HepG2 (cell line): ENCODE measurements around the gene PFKP. TPM values are rescaled to one million over a fixed set of nuclear protein-coding genes. Genes with fewer than 3 reads are reported as not detected.

Experiments
- ATAC-seq: fragments of 200-7000 bp; cut with Tn5 transposase; 3 replicates; pipeline ENCODE4 v1.9.1; 2020; ENCODE audit warnings: mild to moderate bottlenecking, moderate library complexity
- BruUV-seq: library from RNA; stranded (reverse); fragments of 400-500 nt; replicated peaks from 2 replicates; lab custom pipeline; 2021; lab: Mats Ljungman, UMichigan
- CTCF ChIA-PET: fragments of 300-600 bp; formaldehyde crosslinking; extraction: SDS; loops from one replicate; lab custom pipeline; 2021; ENCODE audit warnings: low total read pairs, inconsistent platforms, low intra/inter-chr PET ratio; lab: Yijun Ruan, JAX
- POLR2A ChIA-PET: fragments of 350-600 bp; sonication (Branson Sonifier 250); formaldehyde crosslinking; loops from one replicate; lab custom pipeline; 2020; ENCODE audit warnings: antibody characterized with exemption, inconsistent platforms; lab: Yijun Ruan, JAX
- DNase-seq: peaks from one replicate; pipeline ENCODE4 v3.0.0-alpha.2; 2015; ENCODE audit warnings: low spot score
- FAIRE-seq: peaks from 3 replicates; lab custom pipeline; 2011; peaks lifted over from hg19 to GRCh38; lab: Jason Lieb, UNC
- H2AFZ ChIP-seq: one replicate; pipeline ENCODE4 v1.6.1; 2011; ENCODE audit warnings: low read length, inconsistent platforms
- H3K27ac ChIP-seq: fragments of 300-600 bp; 3 replicates; pipeline ENCODE4 v1.8.0; 2011; ENCODE audit warnings: mixed run types, mild to moderate bottlenecking, mixed read lengths, low read length, inconsistent platforms; ENCODE audit not compliant: insufficient read depth; ENCODE audit errors: extremely low read length
- H3K27me3 ChIP-seq, 2 experiments: fragments of 200-600 bp in 1 of 2; 2 replicates in 1 of 2; 3 replicates in 1 of 2; pipeline versions ENCODE4 v1.6.0 to v1.8.0; 2011; ENCODE audit warnings: low read length in 2 of 2, mild to moderate bottlenecking in 2 of 2, moderate library complexity in 2 of 2, inconsistent platforms in 1 of 2; ENCODE audit not compliant: insufficient read depth in 2 of 2, control insufficient read depth in 1 of 2
- H3K36me3 ChIP-seq, 2 experiments: fragments of 200-600 bp in 1 of 2; replicated peaks in 1 of 2; 2 replicates in 1 of 2; 3 replicates in 1 of 2; pipeline versions ENCODE4 v1.5.1 to v1.8.0; 2011; ENCODE audit warnings: low read length in 2 of 2, inconsistent platforms in 1 of 2; ENCODE audit not compliant: insufficient read depth in 2 of 2, control insufficient read depth in 1 of 2
- H3K4me1 ChIP-seq: 2 replicates; pipeline ENCODE4 v1.5.1; 2012; ENCODE audit warnings: low read length, inconsistent platforms; ENCODE audit not compliant: insufficient read depth
- H3K4me2 ChIP-seq: 2 replicates; pipeline ENCODE4 v1.6.0; 2011; ENCODE audit warnings: low read depth, low read length, inconsistent platforms
- H3K4me3 ChIP-seq, 3 experiments: fragments of 200-600 bp in 1 of 3; sonication (generic), shearing (Covaris generic) in 1 of 3; replicated peaks in 1 of 3; 2 replicates each; pipeline ENCODE4 v1.5.1; 2011 to 2016; ENCODE audit warnings: low read length in 3 of 3, inconsistent platforms in 2 of 3, low read depth in 2 of 3, mild to moderate bottlenecking in 2 of 3, control low read depth in 1 of 3, mixed read lengths in 1 of 3; ENCODE audit not compliant: insufficient read depth in 1 of 3
- H3K79me2 ChIP-seq: one replicate; pipeline ENCODE4 v1.6.1; 2011; ENCODE audit warnings: low read length, inconsistent platforms; ENCODE audit not compliant: insufficient read depth
- H3K9ac ChIP-seq: 2 replicates; pipeline ENCODE4 v1.6.0; 2011; ENCODE audit warnings: mild to moderate bottlenecking, low read depth, low read length, inconsistent platforms; ENCODE audit not compliant: insufficient read depth
- H3K9me3 ChIP-seq: 2 replicates; pipeline ENCODE4 v1.5.1; 2012; ENCODE audit warnings: mild to moderate bottlenecking, low read length
- H4K20me1 ChIP-seq: 2 replicates; pipeline ENCODE4 v1.6.0; 2011; ENCODE audit warnings: inconsistent platforms, mild to moderate bottlenecking, low read length, moderate library complexity; ENCODE audit not compliant: insufficient read depth
- GPN1 ChIP-seq: sonication (generic); formaldehyde crosslinking; IDR thresholded peaks from 2 replicates; pipeline ENCODE4 v1.5.1; 2020; ENCODE audit warnings: missing genetic modification reagents, borderline replicate concordance
- NFATC3 ChIP-seq: sonication (generic); formaldehyde crosslinking; IDR thresholded peaks from 2 replicates; pipeline ENCODE4 v1.5.1; 2020; ENCODE audit warnings: mild to moderate bottlenecking, missing genetic modification reagents
- RARA ChIP-seq: IDR thresholded peaks from 2 replicates; pipeline ENCODE4 v1.6.1; 2016; ENCODE audit warnings: missing genetic modification reagents, missing compliant biosample characterization
- ZNF124 ChIP-seq: sonication (generic); formaldehyde crosslinking; IDR thresholded peaks from 2 replicates; pipeline ENCODE4 v1.4.0; 2020; ENCODE audit warnings: missing genetic modification reagents
- WGBS: methylation state at CpG from one replicate; pipeline ENCODE4 v1.1.6; 2017; ENCODE audit warnings: low lambda C conversion rate; 5-methylcytosine and 5-hydroxymethylcytosine counted together
- in situ Hi-C: cut with HindIII; loops from 2 replicates; pipeline ENCODE4 v1.10.0; 2017; ENCODE audit warnings: low pct_unique_long_range_greater_than_20kb; ENCODE audit not compliant: extremely low pct_ligation_motif_present
- intact Hi-C: fragments of 100-400 bp; cut with micrococcal nuclease; formaldehyde crosslinking; loops from one replicate; pipeline ENCODE4 v1.10.0; 2022; ENCODE audit not compliant: unreplicated experiment
- polyA plus RNA-seq, 8 experiments: library from polyadenylated mRNA; depleted of rRNA in 3 of 8; stranded (reverse) in 7 of 8; unstranded in 1 of 8; fragments of >200 nt; fragmentation: Illumina TruSeq in 4 of 8; extraction: Trizol in 4 of 8; gene quantifications; 2 replicates each; pipeline versions ENCODE4 v1.2.1 to v1.2.3, GENCODE V29; 2011 to 2016; ENCODE audit warnings: low read depth in 4 of 8, missing spikeins in 1 of 8, mixed read lengths in 1 of 8; ENCODE audit not compliant: insufficient read depth in 1 of 8
- total RNA-seq, 5 experiments: library from RNA; depleted of rRNA; stranded (reverse); fragments of >200 nt; fragmentation: Illumina TruSeq; extraction: Trizol; gene quantifications; 2 replicates each; pipeline ENCODE4 v1.2.3, GENCODE V29; 2016; ENCODE audit warnings: low read depth in 1 of 5
- TF ChIP-seq, protein P1 (sequence below): sonication (generic); formaldehyde crosslinking; IDR thresholded peaks from one replicate; pipeline ENCODE4 v1.5.1; 2020; ENCODE audit warnings: mild to moderate bottlenecking, missing genetic modification reagents; ENCODE audit errors: not compliant biosample characterization
- TF ChIP-seq, protein P2 (sequence below): sonication (generic); formaldehyde crosslinking; IDR thresholded peaks from 2 replicates; pipeline ENCODE4 v1.4.0; 2020; ENCODE audit warnings: missing genetic modification reagents, mild to moderate bottlenecking, borderline replicate concordance

PFKP gene
- total and polyA plus RNA-seq, 2 of the 13 experiments (the other 11 are each of a cell fraction or from before 2014, with no cell fraction given), result 0.80 to 2.4 TPM

GRCh38 chr10:3148041-3148440, 80.7 kb downstream of the PFKP start:
- no peak overlapping the region for H3K9ac ChIP-seq
- TF ChIP-seq, protein P1, sequence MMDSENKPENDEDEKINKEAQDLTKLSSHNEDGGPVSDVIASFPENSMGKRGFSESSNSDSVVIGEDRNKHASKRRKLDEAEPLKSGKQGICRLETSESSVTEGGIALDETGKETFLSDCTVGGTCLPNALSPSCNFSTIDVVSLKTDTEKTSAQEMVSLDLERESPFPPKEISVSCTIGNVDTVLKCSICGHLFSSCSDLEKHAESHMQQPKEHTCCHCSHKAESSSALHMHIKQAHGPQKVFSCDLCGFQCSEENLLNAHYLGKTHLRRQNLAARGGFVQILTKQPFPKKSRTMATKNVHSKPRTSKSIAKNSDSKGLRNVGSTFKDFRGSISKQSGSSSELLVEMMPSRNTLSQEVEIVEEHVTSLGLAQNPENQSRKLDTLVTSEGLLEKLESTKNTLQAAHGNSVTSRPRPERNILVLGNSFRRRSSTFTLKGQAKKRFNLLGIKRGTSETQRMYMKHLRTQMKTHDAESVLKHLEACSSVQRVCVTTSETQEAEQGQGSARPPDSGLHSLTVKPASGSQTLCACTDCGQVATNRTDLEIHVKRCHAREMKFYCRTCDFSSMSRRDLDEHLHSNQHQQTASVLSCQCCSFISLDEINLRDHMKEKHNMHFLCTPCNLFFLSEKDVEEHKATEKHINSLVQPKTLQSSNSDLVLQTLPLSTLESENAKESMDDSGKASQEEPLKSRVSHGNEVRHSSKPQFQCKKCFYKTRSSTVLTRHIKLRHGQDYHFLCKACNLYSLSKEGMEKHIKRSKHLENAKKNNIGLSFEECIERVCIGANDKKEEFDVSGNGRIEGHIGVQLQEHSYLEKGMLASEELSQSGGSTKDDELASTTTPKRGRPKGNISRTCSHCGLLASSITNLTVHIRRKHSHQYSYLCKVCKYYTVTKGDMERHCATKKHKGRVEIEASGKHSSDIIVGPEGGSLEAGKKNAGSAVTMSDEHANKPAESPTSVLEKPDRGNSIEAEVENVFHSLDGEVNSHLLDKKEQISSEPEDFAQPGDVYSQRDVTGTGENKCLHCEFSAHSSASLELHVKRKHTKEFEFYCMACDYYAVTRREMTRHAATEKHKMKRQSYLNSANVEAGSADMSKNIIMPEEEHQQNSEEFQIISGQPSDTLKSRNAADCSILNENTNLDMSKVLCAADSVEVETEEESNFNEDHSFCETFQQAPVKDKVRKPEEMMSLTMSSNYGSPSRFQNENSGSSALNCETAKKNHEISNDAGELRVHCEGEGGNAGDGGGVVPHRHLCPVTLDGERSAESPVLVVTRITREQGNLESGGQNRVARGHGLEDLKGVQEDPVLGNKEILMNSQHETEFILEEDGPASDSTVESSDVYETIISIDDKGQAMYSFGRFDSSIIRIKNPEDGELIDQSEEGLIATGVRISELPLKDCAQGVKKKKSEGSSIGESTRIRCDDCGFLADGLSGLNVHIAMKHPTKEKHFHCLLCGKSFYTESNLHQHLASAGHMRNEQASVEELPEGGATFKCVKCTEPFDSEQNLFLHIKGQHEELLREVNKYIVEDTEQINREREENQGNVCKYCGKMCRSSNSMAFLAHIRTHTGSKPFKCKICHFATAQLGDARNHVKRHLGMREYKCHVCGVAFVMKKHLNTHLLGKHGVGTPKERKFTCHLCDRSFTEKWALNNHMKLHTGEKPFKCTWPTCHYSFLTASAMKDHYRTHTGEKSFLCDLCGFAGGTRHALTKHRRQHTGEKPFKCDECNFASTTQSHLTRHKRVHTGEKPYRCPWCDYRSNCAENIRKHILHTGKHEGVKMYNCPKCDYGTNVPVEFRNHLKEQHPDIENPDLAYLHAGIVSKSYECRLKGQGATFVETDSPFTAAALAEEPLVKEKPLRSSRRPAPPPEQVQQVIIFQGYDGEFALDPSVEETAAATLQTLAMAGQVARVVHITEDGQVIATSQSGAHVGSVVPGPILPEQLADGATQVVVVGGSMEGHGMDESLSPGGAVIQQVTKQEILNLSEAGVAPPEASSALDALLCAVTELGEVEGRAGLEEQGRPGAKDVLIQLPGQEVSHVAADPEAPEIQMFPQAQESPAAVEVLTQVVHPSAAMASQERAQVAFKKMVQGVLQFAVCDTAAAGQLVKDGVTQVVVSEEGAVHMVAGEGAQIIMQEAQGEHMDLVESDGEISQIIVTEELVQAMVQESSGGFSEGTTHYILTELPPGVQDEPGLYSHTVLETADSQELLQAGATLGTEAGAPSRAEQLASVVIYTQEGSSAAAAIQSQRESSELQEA (CRISPR knock-in tag), result no peak
- no peak for TF ChIP-seq GPN1 (CRISPR knock-in tag)
- TF ChIP-seq, protein P2, sequence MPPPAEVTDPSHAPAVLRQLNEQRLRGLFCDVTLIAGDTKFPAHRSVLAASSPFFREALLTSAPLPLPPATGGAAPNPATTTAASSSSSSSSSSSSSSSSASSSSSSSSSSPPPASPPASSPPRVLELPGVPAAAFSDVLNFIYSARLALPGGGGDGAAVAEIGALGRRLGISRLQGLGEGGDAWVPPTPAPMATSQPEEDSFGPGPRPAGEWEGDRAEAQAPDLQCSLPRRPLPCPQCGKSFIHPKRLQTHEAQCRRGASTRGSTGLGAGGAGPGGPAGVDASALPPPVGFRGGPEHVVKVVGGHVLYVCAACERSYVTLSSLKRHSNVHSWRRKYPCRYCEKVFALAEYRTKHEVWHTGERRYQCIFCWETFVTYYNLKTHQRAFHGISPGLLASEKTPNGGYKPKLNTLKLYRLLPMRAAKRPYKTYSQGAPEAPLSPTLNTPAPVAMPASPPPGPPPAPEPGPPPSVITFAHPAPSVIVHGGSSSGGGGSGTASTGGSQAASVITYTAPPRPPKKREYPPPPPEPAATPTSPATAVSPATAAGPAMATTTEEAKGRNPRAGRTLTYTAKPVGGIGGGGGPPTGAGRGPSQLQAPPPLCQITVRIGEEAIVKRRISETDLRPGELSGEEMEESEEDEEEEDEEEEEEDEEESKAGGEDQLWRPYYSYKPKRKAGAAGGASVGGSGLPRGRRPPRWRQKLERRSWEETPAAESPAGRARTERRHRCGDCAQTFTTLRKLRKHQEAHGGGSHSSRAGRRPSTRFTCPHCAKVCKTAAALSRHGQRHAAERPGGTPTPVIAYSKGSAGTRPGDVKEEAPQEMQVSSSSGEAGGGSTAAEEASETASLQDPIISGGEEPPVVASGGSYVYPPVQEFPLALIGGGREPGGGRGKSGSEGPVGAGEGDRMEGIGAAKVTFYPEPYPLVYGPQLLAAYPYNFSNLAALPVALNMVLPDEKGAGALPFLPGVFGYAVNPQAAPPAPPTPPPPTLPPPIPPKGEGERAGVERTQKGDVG, result no peak
- no peak for TF ChIP-seq NFATC3 (CRISPR knock-in tag)
- no peak for TF ChIP-seq RARA (CRISPR knock-in tag)
- no peak for TF ChIP-seq ZNF124 (CRISPR knock-in tag)
- TF ChIP-seq, all 625 proteins: peak for 0
- Histone ChIP-seq H3K27me3 (no peaks in the 10 kb centered on the region), H3K9me3 (no peaks in the 10 kb centered on the region), H4K20me1 (no peaks in the 10 kb centered on the region), H3K4me1 (no peaks in the 10 kb centered on the region), H3K36me3 (peaks cover 17 to 63% of the 10 kb centered on the region in 2 experiments), H3K27ac (no peak overlapping the region), H3K79me2 (no peaks in the 10 kb centered on the region), H2AFZ (no peak overlapping the region), H3K4me3 (no peak overlapping the region), H3K4me2 (no peak overlapping the region)
- in situ Hi-C loops (no loop called here), intact Hi-C loops (no loop called here)
- WGBS, result 90% methylated on average over 17 of the region's 17 CpGs
- FAIRE-seq (no peak), DNase-seq (no peak), ATAC-seq (no peak)
- ChIA-PET CTCF (no interaction called here), POLR2A (no interaction called here)
- no TSS peak for BruUV-seq
